AG04449 (cell line): ENCODE results near the gene TM9SF3.

Source experiments
- CTCF ChIA-PET: fragments of 350-600 bp; formaldehyde crosslinking; extraction: SDS; loops from one replicate; lab custom pipeline; 2021; ENCODE audit warnings: antibody characterized with exemption; lab: Yijun Ruan, JAX
- POLR2A ChIA-PET: fragments of 400-600, 350-600 bp; formaldehyde crosslinking; extraction: SDS; loops from one replicate; lab custom pipeline; 2020; ENCODE audit warnings: antibody characterized with exemption, inconsistent platforms; lab: Yijun Ruan, JAX
- DNase-seq: peaks from one replicate; pipeline ENCODE4 v3.0.0-alpha.2; 2010; ENCODE audit warnings: low read depth, low spot score
- H3K4me3 ChIP-seq: 2 replicates; pipeline ENCODE4 v1.5.1; 2011; ENCODE audit warnings: low read depth, mild to moderate bottlenecking, control low read depth, low read length
- TF ChIP-seq, protein P1 (sequence below): IDR thresholded peaks from one replicate; pipeline ENCODE4 v1.5.1; 2011; ENCODE audit warnings: mild to moderate bottlenecking, moderate library complexity, low read length, control low read depth, inconsistent platforms; ENCODE audit not compliant: insufficient read depth; ENCODE audit errors: missing control alignments

The TM9SF3 gene

DNA sequence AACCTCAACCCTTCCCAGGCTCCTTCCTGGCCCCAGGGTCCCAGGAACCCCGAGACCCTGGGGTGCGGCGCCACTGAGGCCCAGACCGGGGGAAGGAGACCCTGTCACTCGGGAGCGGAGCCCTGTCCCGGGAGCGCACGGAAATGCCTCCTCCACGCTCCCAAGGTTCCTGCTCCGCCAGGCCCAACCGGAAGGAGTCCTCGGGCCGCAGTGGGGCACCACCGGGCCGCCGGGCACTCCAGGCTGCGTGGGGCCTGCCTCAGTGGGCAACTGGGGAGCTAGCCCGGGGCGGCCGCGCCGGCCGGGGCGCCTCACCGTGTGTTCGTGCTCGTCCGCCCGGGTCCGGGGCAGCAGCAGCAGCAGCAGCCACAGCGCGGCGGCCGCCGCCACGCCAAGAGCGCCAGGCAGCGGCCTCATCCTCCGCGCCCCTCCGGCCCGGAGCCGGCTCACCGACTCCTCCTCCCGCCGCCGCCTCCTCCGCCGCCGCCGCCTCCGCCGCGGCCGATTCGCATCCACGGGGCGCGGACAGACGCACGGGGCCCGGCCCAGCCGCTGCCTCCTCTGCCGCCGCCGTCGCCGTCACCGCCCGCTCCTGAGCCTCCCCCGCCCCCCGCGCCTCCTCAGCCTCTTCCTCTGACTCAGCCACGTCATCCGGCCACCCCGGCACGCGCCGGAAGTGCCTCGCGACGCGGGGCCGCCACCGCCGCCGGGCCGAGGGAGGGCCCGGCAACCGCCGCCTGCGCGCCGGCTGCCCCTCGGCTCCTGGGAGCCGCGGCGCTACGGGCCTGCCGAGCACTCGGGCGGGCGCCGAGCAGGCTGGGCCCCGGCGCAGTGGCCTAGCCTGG is at the start of gene TM9SF3:
Gene TM9SF3 (minus strand): TSS at position 594 of the 845 bp plus-strand sequence. CDS start 177 bp downstream, at position 417.
- no peak for DNase-seq
- ChIA-PET POLR2A (interaction anchor here (1.0 kb wide), 1 partner anchor 20 kb away, joined by 4 read pairs; no protein-coding TSS in a partner anchor), CTCF (no interaction called here)
- H3K4me3 ChIP-seq: peak within 1 kb of the TSS; percentile 91
- TF ChIP-seq, protein P1, sequence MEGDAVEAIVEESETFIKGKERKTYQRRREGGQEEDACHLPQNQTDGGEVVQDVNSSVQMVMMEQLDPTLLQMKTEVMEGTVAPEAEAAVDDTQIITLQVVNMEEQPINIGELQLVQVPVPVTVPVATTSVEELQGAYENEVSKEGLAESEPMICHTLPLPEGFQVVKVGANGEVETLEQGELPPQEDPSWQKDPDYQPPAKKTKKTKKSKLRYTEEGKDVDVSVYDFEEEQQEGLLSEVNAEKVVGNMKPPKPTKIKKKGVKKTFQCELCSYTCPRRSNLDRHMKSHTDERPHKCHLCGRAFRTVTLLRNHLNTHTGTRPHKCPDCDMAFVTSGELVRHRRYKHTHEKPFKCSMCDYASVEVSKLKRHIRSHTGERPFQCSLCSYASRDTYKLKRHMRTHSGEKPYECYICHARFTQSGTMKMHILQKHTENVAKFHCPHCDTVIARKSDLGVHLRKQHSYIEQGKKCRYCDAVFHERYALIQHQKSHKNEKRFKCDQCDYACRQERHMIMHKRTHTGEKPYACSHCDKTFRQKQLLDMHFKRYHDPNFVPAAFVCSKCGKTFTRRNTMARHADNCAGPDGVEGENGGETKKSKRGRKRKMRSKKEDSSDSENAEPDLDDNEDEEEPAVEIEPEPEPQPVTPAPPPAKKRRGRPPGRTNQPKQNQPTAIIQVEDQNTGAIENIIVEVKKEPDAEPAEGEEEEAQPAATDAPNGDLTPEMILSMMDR: peak; percentile 14

DNA sequence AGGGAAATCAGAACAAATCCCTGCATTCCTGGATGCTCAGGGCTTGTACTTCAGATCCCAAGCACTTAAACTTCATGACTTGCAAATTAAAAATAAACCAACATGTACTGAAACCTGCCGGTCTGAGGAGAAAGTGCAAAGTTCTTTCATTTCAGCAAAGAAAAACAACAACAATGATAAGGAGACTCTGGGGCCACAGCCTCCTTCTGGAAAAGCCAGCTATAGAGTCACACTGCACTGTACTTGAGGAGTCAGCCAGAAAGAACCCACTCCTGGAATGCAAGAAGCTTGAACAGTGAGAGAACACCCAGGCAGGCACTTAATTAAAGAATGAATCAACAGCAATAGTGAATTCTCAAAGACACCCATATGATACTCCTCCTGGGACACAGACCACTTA is 49.7 kb upstream of the TM9SF3 start:
- DNase-seq: no peak
- POLR2A ChIA-PET: no interaction called here

GRCh38 chr10:96632974-96633710 is 46.3 kb upstream of the TM9SF3 start:
- TF ChIP-seq, protein P1: no peak
- CTCF ChIA-PET: interaction anchor here (2.8 kb wide), 1 partner anchor 8 kb away, joined by 19 read pairs; no protein-coding TSS in a partner anchor
- no peak overlapping the region for H3K4me3 ChIP-seq
- DNase-seq: no peak
- POLR2A ChIA-PET: no interaction called here

More for the DNA sequence above, 49.7 kb upstream of the TM9SF3 start:
- TF ChIP-seq, protein P1: no peak
- CTCF ChIA-PET: interaction anchor here (0.9 kb wide), 1 partner anchor 8 kb away, joined by 3 read pairs; no protein-coding TSS in a partner anchor
- H3K4me3 ChIP-seq: no peak overlapping the region

DNA sequence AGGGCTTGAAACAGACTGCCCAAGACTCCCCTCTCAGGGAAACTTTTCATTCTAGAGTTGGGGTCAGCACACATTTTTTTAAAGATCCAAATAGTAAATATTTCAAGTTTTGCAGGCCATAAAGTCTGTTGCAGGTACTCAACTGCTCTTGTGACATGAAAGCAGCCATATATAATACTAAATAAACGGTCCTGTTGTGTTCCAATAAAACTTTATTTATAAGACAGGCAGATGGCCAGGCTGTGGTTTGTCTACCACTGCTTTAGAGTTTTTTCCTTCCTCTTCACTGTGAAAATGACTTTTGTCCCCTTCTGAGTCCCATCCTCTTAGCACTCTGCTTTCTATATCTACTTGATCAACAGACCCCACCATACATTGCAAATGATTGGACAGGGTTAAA is 40.5 kb upstream of the TM9SF3 start:
- CTCF ChIA-PET: no interaction called here
- TF ChIP-seq, protein P1: no peak
- POLR2A ChIA-PET: no interaction called here
- no peak overlapping the region for H3K4me3 ChIP-seq
- no peak for DNase-seq

DNA sequence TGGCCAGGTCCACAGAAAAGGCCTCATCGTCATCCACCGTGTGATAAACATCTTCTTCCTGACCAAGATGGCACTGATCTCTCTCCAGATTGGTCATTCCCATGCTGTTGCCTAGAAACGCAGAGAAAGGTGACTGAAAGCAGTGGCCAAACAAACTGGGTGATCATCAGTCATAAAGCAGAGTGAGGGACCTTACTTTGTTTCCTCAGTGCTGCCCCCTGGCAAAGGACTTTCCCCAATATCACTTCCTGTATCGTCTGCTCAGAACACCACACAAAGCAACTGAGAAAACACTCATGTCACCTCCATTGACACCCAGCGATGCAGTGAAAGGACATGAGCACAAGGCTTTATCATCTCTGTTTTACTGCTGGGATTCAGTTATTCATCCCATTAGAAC is 40.0 kb upstream of the TM9SF3 start:
- ChIA-PET POLR2A (no interaction called here), CTCF (no interaction called here)
- no peak overlapping the region for H3K4me3 ChIP-seq
- no peak for DNase-seq
- TF ChIP-seq, protein P1: no peak

DNA sequence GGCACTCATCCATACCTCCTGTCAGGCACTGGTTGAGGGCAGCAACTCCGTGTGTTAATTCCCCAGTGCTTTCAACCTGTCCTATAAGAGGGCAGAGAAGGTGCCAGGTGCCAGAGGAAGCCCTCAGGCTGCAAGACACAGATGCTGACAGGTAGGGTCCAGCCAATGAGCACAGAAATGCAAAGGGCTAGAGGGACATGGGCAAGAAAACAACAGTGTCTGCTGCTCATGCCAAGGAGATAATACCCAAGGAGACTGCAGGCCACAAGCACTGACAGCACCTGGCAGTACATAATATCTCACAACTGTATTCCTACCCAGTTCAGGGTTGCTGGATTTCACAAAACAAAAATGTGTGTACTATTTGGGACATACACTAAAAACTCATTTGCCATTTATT is 38.4 kb upstream of the TM9SF3 start:
- H3K4me3 ChIP-seq: no peak overlapping the region
- no peak for DNase-seq
- TF ChIP-seq, protein P1: no peak
- CTCF ChIA-PET: no interaction called here
- POLR2A ChIA-PET: no interaction called here
